SK-N-SH (cell line): ENCODE data around the gene C10orf90. TPM values are rescaled to one million over a fixed set of nuclear protein-coding genes. Genes with fewer than 3 reads are reported as not detected.

Source experiments
- CTCF ChIA-PET: fragments of 300-600, 350-600 bp; formaldehyde crosslinking; extraction: SDS; loops from one replicate; lab custom pipeline; 2021; lab: Yijun Ruan, JAX
- POLR2A ChIA-PET: fragments of 350-600 bp; sonication (Branson Sonifier 250); formaldehyde crosslinking; extraction: SDS; loops from one replicate; lab custom pipeline; 2020; ENCODE audit warnings: antibody characterized with exemption, inconsistent platforms; lab: Yijun Ruan, JAX
- DNase-seq: peaks from one replicate; pipeline ENCODE4 v3.0.0; 2012
- H2AFZ ChIP-seq: fragments of 200-600 bp; sonication (generic); 2 replicates; pipeline ENCODE4 v1.8.1; 2016; ENCODE audit warnings: antibody characterized with exemption, mild to moderate bottlenecking, low read depth
- H3F3A ChIP-seq: fragments of 200-600 bp; sonication (generic); replicated peaks from 2 replicates; pipeline ENCODE3; 2016; ENCODE audit warnings: antibody characterized with exemption, mild to moderate bottlenecking; ENCODE audit not compliant: insufficient read depth
- H3K27ac ChIP-seq, 2 experiments: fragments of 200-500 bp in 1 of 2; fragments of 200-600 bp in 1 of 2; sonication (Bioruptor generic) in 1 of 2; sonication (generic), shearing (Covaris generic) in 1 of 2; 2 replicates each; pipeline versions ENCODE4 v1.5.1 to v1.6.1; 2014 to 2016; ENCODE audit warnings: low read depth in 2 of 2, inconsistent platforms in 1 of 2, low read length in 1 of 2, mild to moderate bottlenecking in 1 of 2, mixed read lengths in 1 of 2
- H3K27me3 ChIP-seq: fragments of 200-600 bp; sonication (generic), shearing (Covaris generic); 2 replicates; pipeline ENCODE4 v1.6.1; 2016; ENCODE audit warnings: mixed run types; ENCODE audit not compliant: insufficient read depth
- H3K36me3 ChIP-seq, 2 experiments: fragments of 200-500 bp in 1 of 2; fragments of 200-600 bp in 1 of 2; sonication (Bioruptor generic) in 1 of 2; sonication (generic) in 1 of 2; replicated peaks in 1 of 2; 2 replicates each; pipeline versions ENCODE3 to v1.5.1; 2014 to 2016; ENCODE audit warnings: low read length in 1 of 2, mild to moderate bottlenecking in 1 of 2; ENCODE audit not compliant: insufficient read depth in 2 of 2, control insufficient read depth in 1 of 2
- H3K4me1 ChIP-seq, 2 experiments: fragments of 200-500 bp in 1 of 2; fragments of 200-600 bp in 1 of 2; sonication (Bioruptor generic) in 1 of 2; sonication (generic), shearing (Covaris generic) in 1 of 2; 2 replicates each; pipeline versions ENCODE4 v1.5.1 to v1.6.1; 2014 to 2016; ENCODE audit warnings: low read depth in 1 of 2, low read length in 1 of 2, mixed run types in 1 of 2; ENCODE audit not compliant: insufficient read depth in 2 of 2, control insufficient read depth in 1 of 2
- H3K4me2 ChIP-seq: fragments of 200-600 bp; sonication (generic), shearing (Covaris generic); 2 replicates; pipeline ENCODE4 v1.6.1; 2017; ENCODE audit warnings: mixed run types
- H3K4me3 ChIP-seq, 2 experiments: fragments of 200-500 bp in 1 of 2; fragments of 200-600 bp in 1 of 2; sonication (Bioruptor generic) in 1 of 2; sonication (generic), shearing (Covaris generic) in 1 of 2; 2 replicates each; pipeline versions ENCODE4 v1.5.1 to v1.8.1; 2014 to 2016; ENCODE audit warnings: low read depth in 2 of 2, inconsistent platforms in 1 of 2, low read length in 1 of 2, mild to moderate bottlenecking in 1 of 2, mixed read lengths in 1 of 2, moderate library complexity in 1 of 2
- H3K79me2 ChIP-seq: fragments of 200-600 bp; sonication (generic); 2 replicates; pipeline ENCODE4 v1.8.1; 2017; ENCODE audit warnings: mild to moderate bottlenecking; ENCODE audit not compliant: insufficient read depth
- H3K9ac ChIP-seq: fragments of 200-600 bp; sonication (generic); 2 replicates; pipeline ENCODE4 v1.6.1; 2017; ENCODE audit warnings: mixed run types
- H3K9me2 ChIP-seq: fragments of 200-600 bp; sonication (generic); 2 replicates; pipeline ENCODE4 v1.6.1; 2017; ENCODE audit warnings: mixed run types
- H3K9me3 ChIP-seq: fragments of 200-600 bp; sonication (generic); 2 replicates; pipeline ENCODE4 v1.6.1; 2017; ENCODE audit warnings: mixed run types, mild to moderate bottlenecking, moderate library complexity
- H4K20me1 ChIP-seq: fragments of 200-600 bp; sonication (generic); 2 replicates; pipeline ENCODE4 v1.6.1; 2017; ENCODE audit warnings: mild to moderate bottlenecking, mixed run types; ENCODE audit not compliant: insufficient read depth
- CHD2 ChIP-seq: fragments of 150-350 bp; IDR thresholded peaks from 2 replicates; pipeline ENCODE4 v1.6.1; 2018; ENCODE audit warnings: low read length; ENCODE audit not compliant: partially characterized antibody
- EP300 ChIP-seq, 2 experiments: IDR thresholded peaks; 2 replicates each; pipeline versions ENCODE4 v1.4.0 to v1.6.1; 2012; ENCODE audit warnings: borderline replicate concordance in 1 of 2, low read depth in 1 of 2, low read length in 1 of 2
- EZH2phosphoT487 ChIP-seq: fragments of 200-600 bp; sonication (generic); IDR thresholded peaks from 2 replicates; pipeline ENCODE4 v1.6.1; 2017; ENCODE audit warnings: low read depth, mixed run types, mild to moderate bottlenecking, antibody characterized with exemption, moderate library complexity, borderline replicate concordance
- FOSL2 ChIP-seq: IDR thresholded peaks from 2 replicates; pipeline ENCODE4 v1.4.0; 2012; ENCODE audit warnings: low read depth, mild to moderate bottlenecking, moderate library complexity, borderline replicate concordance
- JUND ChIP-seq: IDR thresholded peaks from 2 replicates; pipeline ENCODE4 v1.4.0; 2012
- RFX5 ChIP-seq: IDR thresholded peaks from 2 replicates; pipeline ENCODE4 v1.6.1; 2012; ENCODE audit warnings: mild to moderate bottlenecking, improper control_type of control experiment, low read length
- RXRA ChIP-seq: IDR thresholded peaks from 2 replicates; pipeline ENCODE4 v1.4.0; 2012; ENCODE audit warnings: low read depth, mild to moderate bottlenecking, borderline replicate concordance
- SIN3A ChIP-seq: IDR thresholded peaks from 2 replicates; pipeline ENCODE4 v1.6.1; 2012; ENCODE audit warnings: low read depth, mild to moderate bottlenecking, low read length, moderate library complexity, borderline replicate concordance
- SMC3 ChIP-seq: IDR thresholded peaks from 2 replicates; pipeline ENCODE4 v1.6.1; 2012; ENCODE audit warnings: low read depth, low read length, improper control_type of control experiment
- TAF1 ChIP-seq: IDR thresholded peaks from 2 replicates; pipeline ENCODE4 v1.6.1; 2012; ENCODE audit warnings: low read depth, mild to moderate bottlenecking, low read length, moderate library complexity, borderline replicate concordance
- TCF12 ChIP-seq: IDR thresholded peaks from 2 replicates; pipeline ENCODE4 v1.4.0; 2012
- YY1 ChIP-seq: IDR thresholded peaks from 2 replicates; pipeline ENCODE4 v1.4.0; 2012; ENCODE audit warnings: low read depth, mild to moderate bottlenecking
- WGBS: methylation state at CpG from one replicate; pipeline ENCODE4 v1.1.6; 2017; ENCODE audit warnings: low lambda C conversion rate; 5-methylcytosine and 5-hydroxymethylcytosine counted together
- polyA plus RNA-seq, 3 experiments: library from polyadenylated mRNA; depleted of rRNA; stranded (reverse); fragments of >200 nt; gene quantifications; 2 replicates each; pipeline ENCODE4 v1.2.3, GENCODE V29; 2012
- TF ChIP-seq, protein P1 (sequence below): fragments of 150-350 bp; IDR thresholded peaks from 2 replicates; pipeline ENCODE4 v1.6.1; 2017; ENCODE audit warnings: antibody characterized with exemption, low read length, low read depth, borderline replicate concordance
- TF ChIP-seq, protein P2 (sequence below): fragments of 150-350 bp; IDR thresholded peaks from 2 replicates; pipeline ENCODE4 v1.6.1; 2016; ENCODE audit warnings: mild to moderate bottlenecking, low read depth, low read length
- TF ChIP-seq, protein P3 (sequence below): IDR thresholded peaks from 2 replicates; pipeline ENCODE4 v1.6.1; 2012; ENCODE audit warnings: mild to moderate bottlenecking, low read depth, low read length, moderate library complexity
- TF ChIP-seq, protein P4 (sequence below): IDR thresholded peaks from 2 replicates; pipeline ENCODE4 v1.4.0; 2012; ENCODE audit warnings: low read depth, borderline replicate concordance

C10orf90 gene
- polyA plus RNA-seq, 1 of the 3 experiments (the other 2 are of a cell fraction): 0.21 TPM

DNA sequence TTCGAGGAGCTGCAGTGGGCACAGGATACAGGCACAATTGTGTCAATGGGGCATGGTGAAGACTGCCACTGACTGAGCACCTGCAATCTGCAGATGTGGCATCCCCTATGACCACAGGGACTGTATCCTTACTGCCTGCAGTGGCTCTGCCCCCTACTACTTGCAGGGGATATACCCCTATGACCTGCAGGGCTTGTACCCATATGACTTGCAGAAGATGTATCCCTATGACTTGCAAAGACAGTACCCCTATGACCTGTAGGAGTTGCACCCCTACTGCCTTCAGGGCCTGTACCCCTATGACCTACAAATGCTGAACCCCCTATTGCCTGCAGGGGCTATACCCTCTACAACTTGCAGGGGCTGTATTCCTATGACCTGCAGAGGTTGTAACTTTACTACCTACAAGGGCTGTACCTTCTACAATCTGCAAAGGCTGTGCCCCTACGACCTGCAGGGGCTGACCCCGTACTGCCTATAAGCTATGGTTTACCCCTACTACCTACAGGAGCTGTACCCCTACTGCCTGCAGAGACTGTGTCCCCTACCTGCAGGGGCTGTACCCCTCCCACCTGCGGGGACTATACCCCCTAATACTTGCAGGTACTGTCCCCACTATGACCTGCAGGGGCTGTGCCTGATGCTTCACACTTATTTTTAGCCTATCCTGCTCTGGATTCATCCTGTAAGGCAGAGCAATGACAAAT lies 216.3 kb downstream of the C10orf90 start:
- Histone ChIP-seq H3K36me3 (peaks cover 0 to 3% of the 10 kb centered on the region in 2 experiments), H3K4me3 (no peak overlapping the region), H3K9ac (no peak overlapping the region), H3K27me3 (no peaks in the 10 kb centered on the region), H4K20me1 (no peaks in the 10 kb centered on the region), H3K27ac (no peak overlapping the region), H3K4me2 (no peak overlapping the region), H3K9me3 (no peaks in the 10 kb centered on the region), H3F3A (no peaks in the 10 kb centered on the region), H3K9me2 (no peaks in the 10 kb centered on the region), H2AFZ (no peak overlapping the region), H3K79me2 (no peaks in the 10 kb centered on the region), H3K4me1 (peaks cover 0 to 5% of the 10 kb centered on the region in 2 experiments; a peak in 1 of 4 replicates)
- CTCF ChIA-PET: no interaction called here
- DNase-seq: no peak
- POLR2A ChIA-PET: no interaction called here
- WGBS: 36% methylated on average over 3 of the region's 4 CpGs
- no peak for TF ChIP-seq EP300 (IDR thresholded peaks at IDR 0.05; ENCODE audit: borderline replicate concordance in 1 of 2, low read depth in 1 of 2, low read length in 1 of 2)
- no peak for TF ChIP-seq TCF12
- TF ChIP-seq, protein P1, sequence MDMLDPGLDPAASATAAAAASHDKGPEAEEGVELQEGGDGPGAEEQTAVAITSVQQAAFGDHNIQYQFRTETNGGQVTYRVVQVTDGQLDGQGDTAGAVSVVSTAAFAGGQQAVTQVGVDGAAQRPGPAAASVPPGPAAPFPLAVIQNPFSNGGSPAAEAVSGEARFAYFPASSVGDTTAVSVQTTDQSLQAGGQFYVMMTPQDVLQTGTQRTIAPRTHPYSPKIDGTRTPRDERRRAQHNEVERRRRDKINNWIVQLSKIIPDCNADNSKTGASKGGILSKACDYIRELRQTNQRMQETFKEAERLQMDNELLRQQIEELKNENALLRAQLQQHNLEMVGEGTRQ: no peak
- TF ChIP-seq SMC3: no peak
- TF ChIP-seq JUND: no peak
- no peak for TF ChIP-seq EZH2phosphoT487
- no peak for TF ChIP-seq RFX5
- TF ChIP-seq, protein P2, sequence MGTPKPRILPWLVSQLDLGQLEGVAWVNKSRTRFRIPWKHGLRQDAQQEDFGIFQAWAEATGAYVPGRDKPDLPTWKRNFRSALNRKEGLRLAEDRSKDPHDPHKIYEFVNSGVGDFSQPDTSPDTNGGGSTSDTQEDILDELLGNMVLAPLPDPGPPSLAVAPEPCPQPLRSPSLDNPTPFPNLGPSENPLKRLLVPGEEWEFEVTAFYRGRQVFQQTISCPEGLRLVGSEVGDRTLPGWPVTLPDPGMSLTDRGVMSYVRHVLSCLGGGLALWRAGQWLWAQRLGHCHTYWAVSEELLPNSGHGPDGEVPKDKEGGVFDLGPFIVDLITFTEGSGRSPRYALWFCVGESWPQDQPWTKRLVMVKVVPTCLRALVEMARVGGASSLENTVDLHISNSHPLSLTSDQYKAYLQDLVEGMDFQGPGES: no peak
- TF ChIP-seq YY1: no peak

- TF ChIP-seq, protein P3, sequence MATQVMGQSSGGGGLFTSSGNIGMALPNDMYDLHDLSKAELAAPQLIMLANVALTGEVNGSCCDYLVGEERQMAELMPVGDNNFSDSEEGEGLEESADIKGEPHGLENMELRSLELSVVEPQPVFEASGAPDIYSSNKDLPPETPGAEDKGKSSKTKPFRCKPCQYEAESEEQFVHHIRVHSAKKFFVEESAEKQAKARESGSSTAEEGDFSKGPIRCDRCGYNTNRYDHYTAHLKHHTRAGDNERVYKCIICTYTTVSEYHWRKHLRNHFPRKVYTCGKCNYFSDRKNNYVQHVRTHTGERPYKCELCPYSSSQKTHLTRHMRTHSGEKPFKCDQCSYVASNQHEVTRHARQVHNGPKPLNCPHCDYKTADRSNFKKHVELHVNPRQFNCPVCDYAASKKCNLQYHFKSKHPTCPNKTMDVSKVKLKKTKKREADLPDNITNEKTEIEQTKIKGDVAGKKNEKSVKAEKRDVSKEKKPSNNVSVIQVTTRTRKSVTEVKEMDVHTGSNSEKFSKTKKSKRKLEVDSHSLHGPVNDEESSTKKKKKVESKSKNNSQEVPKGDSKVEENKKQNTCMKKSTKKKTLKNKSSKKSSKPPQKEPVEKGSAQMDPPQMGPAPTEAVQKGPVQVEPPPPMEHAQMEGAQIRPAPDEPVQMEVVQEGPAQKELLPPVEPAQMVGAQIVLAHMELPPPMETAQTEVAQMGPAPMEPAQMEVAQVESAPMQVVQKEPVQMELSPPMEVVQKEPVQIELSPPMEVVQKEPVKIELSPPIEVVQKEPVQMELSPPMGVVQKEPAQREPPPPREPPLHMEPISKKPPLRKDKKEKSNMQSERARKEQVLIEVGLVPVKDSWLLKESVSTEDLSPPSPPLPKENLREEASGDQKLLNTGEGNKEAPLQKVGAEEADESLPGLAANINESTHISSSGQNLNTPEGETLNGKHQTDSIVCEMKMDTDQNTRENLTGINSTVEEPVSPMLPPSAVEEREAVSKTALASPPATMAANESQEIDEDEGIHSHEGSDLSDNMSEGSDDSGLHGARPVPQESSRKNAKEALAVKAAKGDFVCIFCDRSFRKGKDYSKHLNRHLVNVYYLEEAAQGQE: no peak
- TF ChIP-seq TCF12: no peak
- no peak for TF ChIP-seq CHD2
- no peak for TF ChIP-seq SIN3A
- TF ChIP-seq, protein P2: no peak
- TF ChIP-seq, protein P4, sequence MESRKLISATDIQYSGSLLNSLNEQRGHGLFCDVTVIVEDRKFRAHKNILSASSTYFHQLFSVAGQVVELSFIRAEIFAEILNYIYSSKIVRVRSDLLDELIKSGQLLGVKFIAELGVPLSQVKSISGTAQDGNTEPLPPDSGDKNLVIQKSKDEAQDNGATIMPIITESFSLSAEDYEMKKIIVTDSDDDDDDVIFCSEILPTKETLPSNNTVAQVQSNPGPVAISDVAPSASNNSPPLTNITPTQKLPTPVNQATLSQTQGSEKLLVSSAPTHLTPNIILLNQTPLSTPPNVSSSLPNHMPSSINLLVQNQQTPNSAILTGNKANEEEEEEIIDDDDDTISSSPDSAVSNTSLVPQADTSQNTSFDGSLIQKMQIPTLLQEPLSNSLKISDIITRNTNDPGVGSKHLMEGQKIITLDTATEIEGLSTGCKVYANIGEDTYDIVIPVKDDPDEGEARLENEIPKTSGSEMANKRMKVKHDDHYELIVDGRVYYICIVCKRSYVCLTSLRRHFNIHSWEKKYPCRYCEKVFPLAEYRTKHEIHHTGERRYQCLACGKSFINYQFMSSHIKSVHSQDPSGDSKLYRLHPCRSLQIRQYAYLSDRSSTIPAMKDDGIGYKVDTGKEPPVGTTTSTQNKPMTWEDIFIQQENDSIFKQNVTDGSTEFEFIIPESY: no peak
- no peak for TF ChIP-seq TAF1
- no peak for TF ChIP-seq RXRA
- TF ChIP-seq, protein P1: no peak
- no peak for TF ChIP-seq FOSL2
- Histone ChIP-seq H3K4me2 (no peak overlapping the region), H3K9me3 (no peaks in the 10 kb centered on the region), H3K36me3 (peaks cover 0 to 3% of the 10 kb centered on the region in 2 experiments), H3K4me3 (no peak overlapping the region), H2AFZ (no peak overlapping the region), H3K27me3 (no peaks in the 10 kb centered on the region), H3K9me2 (no peaks in the 10 kb centered on the region), H3F3A (no peaks in the 10 kb centered on the region), H4K20me1 (no peaks in the 10 kb centered on the region), H3K9ac (no peak overlapping the region), H3K27ac (no peak overlapping the region), H3K4me1 (no peaks in the 10 kb centered on the region), H3K79me2 (no peaks in the 10 kb centered on the region)
- DNase-seq: no peak
- WGBS: 75% methylated on average over 2 of the region's 2 CpGs
- ChIA-PET CTCF (no interaction called here), POLR2A (no interaction called here)
Measured at GRCh38 chr10:126452245-126452644, 218.2 kb downstream of the C10orf90 start.
